Urothelium cell line (cell line): Measurements from ENCODE around the gene KRTAP5-6.

Experiments
- DNase-seq: peaks from one replicate; pipeline ENCODE4 v3.0.0; 2011; ENCODE audit warnings: low spot score, mixed read lengths
- FAIRE-seq: peaks from 2 replicates; lab custom pipeline; 2011; peaks lifted over from hg19 to GRCh38; lab: Jason Lieb, UNC

The KRTAP5-6 gene

GRCh38 chr11:1746511-1746931 is 49.5 kb downstream of the KRTAP5-6 start:
- peak; percentile 31 for DNase-seq
- no peak for FAIRE-seq

GRCh38 chr11:1746956-1747752 is 50.2 kb downstream of the KRTAP5-6 start:
- no peak for FAIRE-seq
- no peak for DNase-seq
